LNCAP (cell line): Measurements from ENCODE around the gene DOCK10.

ENCODE experiments used
- TF ChIP-seq, protein P1 (sequence below): fragments of 450-650 bp; IDR thresholded peaks from 2 replicates; pipeline ENCODE4 v1.5.1; 2017; ENCODE audit warnings: mild to moderate bottlenecking

The DOCK10 gene

DNA sequence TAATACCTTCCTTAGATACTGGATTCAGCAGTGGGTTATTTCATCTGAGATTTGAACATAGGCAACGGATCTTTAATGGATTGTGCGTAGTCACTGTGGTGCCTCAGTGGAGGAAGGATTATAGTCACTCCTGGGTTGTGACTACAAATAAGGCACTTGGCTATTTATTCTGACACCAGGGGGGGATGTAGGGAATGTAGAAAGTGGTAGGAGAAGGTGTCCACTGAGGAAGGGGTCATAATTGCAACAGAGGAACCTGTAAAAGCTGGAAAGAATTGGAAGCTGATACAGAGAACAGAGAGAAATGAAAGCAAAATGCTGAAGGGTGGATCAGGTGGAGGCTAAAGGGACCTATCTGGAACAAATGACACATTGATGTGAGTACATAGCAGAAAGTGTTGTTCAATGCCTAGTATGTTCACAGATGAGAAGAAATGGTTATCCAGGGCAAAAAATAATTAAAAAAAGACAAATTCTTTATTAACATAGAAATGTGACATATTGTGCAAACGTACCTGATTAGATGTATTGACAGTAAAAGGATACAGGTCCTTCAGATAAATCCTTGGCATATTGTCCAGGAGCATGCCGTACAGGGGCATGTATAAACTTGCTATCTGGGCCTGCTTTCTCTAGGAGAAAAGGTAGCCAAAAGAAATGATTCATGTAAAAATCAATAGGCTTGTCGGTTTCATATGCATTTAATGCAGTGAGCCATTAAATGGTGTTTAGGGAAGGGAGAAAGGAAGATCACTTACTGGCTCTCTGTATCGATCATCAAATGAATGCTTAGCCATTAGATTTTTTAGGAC lies 234.9 kb downstream of the DOCK10 start:
- TF ChIP-seq, protein P1, sequence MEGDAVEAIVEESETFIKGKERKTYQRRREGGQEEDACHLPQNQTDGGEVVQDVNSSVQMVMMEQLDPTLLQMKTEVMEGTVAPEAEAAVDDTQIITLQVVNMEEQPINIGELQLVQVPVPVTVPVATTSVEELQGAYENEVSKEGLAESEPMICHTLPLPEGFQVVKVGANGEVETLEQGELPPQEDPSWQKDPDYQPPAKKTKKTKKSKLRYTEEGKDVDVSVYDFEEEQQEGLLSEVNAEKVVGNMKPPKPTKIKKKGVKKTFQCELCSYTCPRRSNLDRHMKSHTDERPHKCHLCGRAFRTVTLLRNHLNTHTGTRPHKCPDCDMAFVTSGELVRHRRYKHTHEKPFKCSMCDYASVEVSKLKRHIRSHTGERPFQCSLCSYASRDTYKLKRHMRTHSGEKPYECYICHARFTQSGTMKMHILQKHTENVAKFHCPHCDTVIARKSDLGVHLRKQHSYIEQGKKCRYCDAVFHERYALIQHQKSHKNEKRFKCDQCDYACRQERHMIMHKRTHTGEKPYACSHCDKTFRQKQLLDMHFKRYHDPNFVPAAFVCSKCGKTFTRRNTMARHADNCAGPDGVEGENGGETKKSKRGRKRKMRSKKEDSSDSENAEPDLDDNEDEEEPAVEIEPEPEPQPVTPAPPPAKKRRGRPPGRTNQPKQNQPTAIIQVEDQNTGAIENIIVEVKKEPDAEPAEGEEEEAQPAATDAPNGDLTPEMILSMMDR = no peak

DNA sequence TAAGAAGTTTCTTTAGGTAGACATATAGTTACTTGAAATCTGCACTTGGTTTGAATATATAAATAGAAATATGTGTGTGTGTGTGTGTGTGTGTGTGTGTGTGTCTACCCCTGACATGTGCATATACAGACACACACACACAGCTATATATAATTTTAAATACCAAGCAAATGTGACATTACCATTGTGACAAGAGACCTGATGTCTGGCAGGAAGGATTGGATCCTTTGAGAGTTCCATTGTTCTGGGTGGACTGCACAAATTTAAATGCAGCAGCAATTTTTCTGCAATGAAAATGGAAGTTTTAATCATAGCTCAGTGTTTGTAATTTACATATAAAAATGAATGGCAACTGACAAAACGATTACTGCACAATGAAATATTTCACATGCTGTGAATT lies 238.3 kb downstream of the DOCK10 start:
- TF ChIP-seq, protein P1 = no peak

DNA sequence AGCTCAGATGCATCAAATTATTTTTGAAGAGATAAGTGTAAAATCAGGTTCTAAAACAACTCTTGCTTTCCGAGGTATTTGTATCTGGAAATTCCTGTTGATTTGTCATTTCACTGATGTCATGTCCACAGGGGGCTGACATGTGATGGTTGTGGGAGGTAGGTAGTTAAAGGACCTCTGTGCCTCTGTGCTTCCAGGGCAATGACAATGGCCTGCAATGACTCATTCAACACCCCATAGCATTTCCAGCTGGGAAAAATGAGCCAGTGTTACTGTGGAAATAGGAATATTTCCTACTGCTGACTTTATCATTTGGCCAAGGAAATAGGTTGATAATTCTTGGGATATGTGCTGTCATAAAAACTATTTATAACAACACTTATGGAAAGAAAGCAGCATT lies 239.9 kb downstream of the DOCK10 start:
- TF ChIP-seq, protein P1 = no peak

DNA sequence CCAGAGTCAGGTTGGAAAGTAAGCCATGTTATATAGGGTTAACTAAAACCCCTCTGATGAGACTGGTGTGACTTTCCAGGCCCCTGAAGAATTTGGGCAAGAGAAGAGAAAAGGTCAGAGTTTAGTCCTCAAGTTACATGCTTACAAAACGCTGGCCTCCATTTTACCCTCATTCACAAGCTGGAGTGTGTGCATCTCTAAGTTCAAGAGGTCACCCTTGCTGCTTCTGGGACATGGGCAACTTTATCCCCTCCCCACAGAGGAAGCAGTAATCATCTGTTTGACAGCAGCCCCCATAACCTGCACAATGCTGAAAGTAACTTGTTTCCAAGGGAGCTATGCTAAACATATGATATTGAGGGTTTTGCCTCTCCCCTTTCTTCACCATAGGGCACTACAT lies 240.9 kb downstream of the DOCK10 start:
- TF ChIP-seq, protein P1 = no peak

DNA sequence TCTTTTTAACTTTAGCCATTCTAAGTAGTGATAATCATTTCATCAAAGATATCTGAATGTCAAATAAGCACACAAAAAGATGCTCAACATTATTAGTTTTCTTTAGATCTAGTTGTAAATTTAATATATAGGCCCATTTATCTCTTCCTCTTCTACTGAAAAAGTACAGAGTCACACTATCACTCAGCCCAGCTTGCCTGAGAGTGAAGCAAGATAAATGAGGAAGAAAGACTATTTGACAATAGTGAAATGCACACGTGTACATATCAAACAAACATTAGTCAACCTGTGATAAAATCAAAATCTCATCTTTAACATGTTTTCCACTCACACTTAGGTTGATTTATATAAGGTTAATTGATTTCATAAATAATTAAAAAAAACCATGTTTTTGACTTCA lies 242.6 kb downstream of the DOCK10 start:
- TF ChIP-seq, protein P1 = no peak

DNA sequence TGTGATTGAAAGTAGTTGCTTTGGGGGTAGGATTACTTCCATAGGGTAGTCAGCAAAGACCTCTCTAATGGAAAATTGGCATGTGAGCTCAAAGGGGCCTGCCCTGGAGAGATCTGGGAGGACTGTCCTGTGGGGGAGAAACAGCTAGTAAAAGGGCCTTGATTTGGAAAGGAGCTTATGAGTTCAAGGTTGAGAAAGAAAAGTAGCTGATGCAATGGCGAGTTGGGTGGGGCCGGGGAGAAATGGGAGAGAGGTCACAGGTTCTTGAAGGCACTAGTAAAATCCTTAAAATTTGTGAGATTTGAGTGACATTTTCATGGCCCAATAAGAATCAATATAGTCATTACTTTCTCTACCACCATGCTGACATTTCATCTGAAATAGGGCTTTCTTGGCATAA lies 244.1 kb downstream of the DOCK10 start:
- TF ChIP-seq, protein P1 = no peak

DNA sequence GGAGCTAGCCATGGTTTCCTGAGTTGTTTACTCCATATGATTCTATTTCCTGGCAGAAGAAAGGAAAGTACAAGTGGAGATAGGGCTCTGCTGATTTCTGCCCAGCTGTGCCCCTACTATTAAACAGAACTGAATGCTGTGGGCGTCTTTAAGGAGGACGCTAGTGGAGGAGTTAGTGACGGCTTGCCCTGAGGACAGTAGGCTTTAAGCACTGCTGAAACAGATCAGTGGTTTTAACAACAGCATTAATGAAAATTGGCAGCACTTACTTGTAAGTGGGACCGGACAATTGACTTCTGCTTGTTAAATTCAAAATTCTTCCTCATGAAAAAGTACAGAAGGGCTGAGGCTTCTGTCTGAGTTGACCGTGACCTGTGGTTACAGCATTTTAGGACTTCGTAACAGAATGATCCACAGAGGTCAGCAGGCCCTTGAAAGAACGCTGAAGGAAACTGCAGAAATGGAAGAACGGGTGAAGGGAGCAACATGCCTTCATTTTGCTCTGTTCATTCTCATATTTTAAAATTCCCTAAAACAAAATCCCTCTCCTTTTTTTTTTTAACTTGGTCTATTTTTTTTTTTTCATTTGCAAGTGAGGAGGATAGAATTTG lies 245.5 kb downstream of the DOCK10 start:
- TF ChIP-seq, protein P1 = no peak
